OCI-LY3 (cell line): Measurements from ENCODE around the gene PAMR1.
"Not testable (repeated sequence)": the region's sequence is repeated elsewhere in the genome, so short reads cannot be mapped to it uniquely, and the experiment has no call there.

Experiments
- H2AFZ ChIP-seq: fragments of 200-600, 300-600 bp; shearing (Covaris generic); 2 replicates; pipeline ENCODE4 v1.6.0; 2014; ENCODE audit warnings: antibody characterized with exemption, low read depth, low read length
- H3K27ac ChIP-seq: fragments of 200-600, 300-600 bp; sonication (generic); 2 replicates; pipeline ENCODE4 v1.5.1; 2014; ENCODE audit warnings: mild to moderate bottlenecking, low read length, moderate library complexity, mixed read lengths
- H3K27me3 ChIP-seq: fragments of 200-600, 300-600 bp; sonication (generic); 2 replicates; pipeline ENCODE4 v1.6.1; 2014; ENCODE audit warnings: low read depth, low read length, mixed read lengths
- H3K36me3 ChIP-seq: fragments of 200-600, 300-600 bp; sonication (generic); replicated peaks from 2 replicates; pipeline ENCODE3; 2014; ENCODE audit warnings: low read depth, low read length, mixed read lengths
- H3K4me1 ChIP-seq: fragments of 300-600, 200-600 bp; sonication (generic); 2 replicates; pipeline ENCODE4 v1.6.1; 2014; ENCODE audit warnings: low read length, mixed read lengths
- H3K4me2 ChIP-seq: fragments of 200-600, 300-600 bp; sonication (generic); 2 replicates; pipeline ENCODE4 v1.6.1; 2014; ENCODE audit warnings: low read length, mixed read lengths
- H3K4me3 ChIP-seq: fragments of 300-600, 200-600 bp; sonication (generic); 2 replicates; pipeline ENCODE4 v1.5.1; 2014; ENCODE audit warnings: antibody characterized with exemption, mild to moderate bottlenecking, low read length, moderate library complexity
- H3K79me2 ChIP-seq: fragments of 300-600, 200-600 bp; shearing (Covaris generic); 2 replicates; pipeline ENCODE4 v1.6.1; 2014; ENCODE audit warnings: mild to moderate bottlenecking, low read length, mixed read lengths
- H3K9ac ChIP-seq: fragments of 300-600, 200-600 bp; shearing (Covaris generic); 2 replicates; pipeline ENCODE4 v1.6.0; 2014; ENCODE audit warnings: mild to moderate bottlenecking, low read length, moderate library complexity
- H3K9me3 ChIP-seq: fragments of 200-600, 300-600 bp; shearing (Covaris generic); 2 replicates; pipeline ENCODE4 v1.6.1; 2014; ENCODE audit warnings: low read length, mixed read lengths; ENCODE audit not compliant: insufficient read depth
- H4K20me1 ChIP-seq: fragments of 200-600, 300-600 bp; sonication (generic); 2 replicates; pipeline ENCODE4 v1.6.1; 2016; ENCODE audit warnings: low read length, mixed read lengths; ENCODE audit not compliant: insufficient read depth
- CTCF ChIP-seq: fragments of 200-600, 300-600 bp; sonication (generic); IDR thresholded peaks from 2 replicates; pipeline ENCODE4 v1.5.1; 2014; ENCODE audit warnings: antibody characterized with exemption, low read length, low read depth
- EZH2phosphoT487 ChIP-seq: fragments of 200-600 bp; shearing (Covaris generic); IDR thresholded peaks from 2 replicates; pipeline ENCODE4 v1.6.1; 2018; ENCODE audit warnings: antibody characterized with exemption, mixed run types, low read depth

Gene PAMR1

GRCh38 chr11:35548925-35549561, 23.6 kb upstream of the PAMR1 start:
- no peaks in the 10 kb centered on the region for H3K36me3 ChIP-seq
- no peaks in the 10 kb centered on the region for H4K20me1 ChIP-seq
- H3K4me1 ChIP-seq, result no peaks in the 10 kb centered on the region
- TF ChIP-seq CTCF (no peak), EZH2phosphoT487 (no peak)
- no peaks in the 10 kb centered on the region for H3K9me3 ChIP-seq
- H3K79me2 ChIP-seq, result no peaks in the 10 kb centered on the region
- H2AFZ ChIP-seq, result no peak overlapping the region
- peaks cover 51% of the 10 kb centered on the region for H3K27me3 ChIP-seq
- H3K9ac ChIP-seq, result no peak overlapping the region
- no peak overlapping the region for H3K4me3 ChIP-seq
- no peak overlapping the region for H3K27ac ChIP-seq
- H3K4me2 ChIP-seq, result no peak overlapping the region

DNA sequence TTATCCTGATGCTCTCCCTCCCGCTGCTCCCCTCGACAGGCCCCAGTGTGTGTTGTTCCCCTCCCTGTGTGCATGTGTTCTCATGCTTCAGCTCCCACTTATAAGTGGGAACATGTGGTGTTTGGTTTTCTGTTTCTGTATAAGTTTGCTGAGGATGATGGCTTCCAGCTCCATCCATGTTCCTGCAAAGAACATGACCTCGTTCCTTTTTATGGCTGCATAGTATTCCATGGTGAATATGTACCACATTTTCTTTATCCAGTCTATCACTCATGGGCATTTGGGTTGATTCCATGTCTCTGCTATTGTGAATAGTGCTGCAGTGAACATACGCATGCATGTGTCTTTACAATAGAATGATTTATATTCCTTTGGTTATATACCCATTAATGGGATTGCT, 22.6 kb upstream of the PAMR1 start:
- H3K79me2 ChIP-seq, H2AFZ ChIP-seq, H3K4me3 ChIP-seq, H4K20me1 ChIP-seq, H3K9ac ChIP-seq, H3K4me1 ChIP-seq, H3K9me3 ChIP-seq, H3K36me3 ChIP-seq, H3K4me2 ChIP-seq, H3K27ac ChIP-seq: not testable (repeated sequence)
- peaks cover 51% of the 10 kb centered on the region for H3K27me3 ChIP-seq

GRCh38 chr11:35546317-35546716, 20.9 kb upstream of the PAMR1 start:
- H3K4me1 ChIP-seq, result no peaks in the 10 kb centered on the region
- H3K9ac ChIP-seq, result no peak overlapping the region
- TF ChIP-seq CTCF (no peak), EZH2phosphoT487 (no peak)
- no peaks in the 10 kb centered on the region for H3K79me2 ChIP-seq
- no peak overlapping the region for H3K27ac ChIP-seq
- peaks cover 36% of the 10 kb centered on the region for H3K27me3 ChIP-seq
- no peaks in the 10 kb centered on the region for H3K36me3 ChIP-seq
- H3K9me3 ChIP-seq, result no peaks in the 10 kb centered on the region
- no peak overlapping the region for H2AFZ ChIP-seq
- H3K4me3 ChIP-seq, result no peak overlapping the region
- no peak overlapping the region for H3K4me2 ChIP-seq
- H4K20me1 ChIP-seq, result no peaks in the 10 kb centered on the region

DNA sequence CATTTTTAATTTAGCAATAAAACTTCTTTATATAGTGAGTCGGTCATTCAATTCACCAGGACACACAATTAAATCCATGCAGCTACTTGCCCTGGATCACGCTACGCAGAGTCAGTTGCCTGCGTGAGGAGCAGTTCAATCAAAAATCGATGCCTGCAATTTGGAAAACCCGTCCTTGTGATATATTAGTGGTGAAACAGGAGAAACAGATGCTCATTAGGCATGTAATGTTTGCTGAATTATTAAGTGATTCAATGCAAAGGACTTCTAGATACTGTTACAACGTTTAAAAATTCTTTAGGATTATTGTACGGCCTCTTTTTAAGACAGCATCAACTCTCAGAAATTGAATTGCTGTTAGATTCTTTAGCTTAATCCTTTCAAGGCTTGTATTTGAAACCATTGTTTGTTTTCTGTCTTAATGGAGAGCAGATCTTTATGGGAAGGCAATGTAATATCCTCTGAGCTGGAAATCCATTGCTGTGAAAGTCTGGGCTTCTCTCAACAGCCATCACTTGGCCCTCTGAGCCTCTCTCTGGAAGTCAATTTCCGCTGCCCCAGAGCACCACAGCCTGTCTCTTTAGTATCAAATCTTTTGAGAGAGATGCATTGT, 20.1 kb upstream of the PAMR1 start:
- Histone ChIP-seq H3K4me2 (no peak overlapping the region), H3K9ac (no peak overlapping the region), H4K20me1 (no peaks in the 10 kb centered on the region), H3K4me1 (no peaks in the 10 kb centered on the region), H3K27ac (no peak overlapping the region), H3K9me3 (no peaks in the 10 kb centered on the region), H3K27me3 (peaks cover 29% of the 10 kb centered on the region), H2AFZ (no peak overlapping the region), H3K4me3 (no peak overlapping the region), H3K79me2 (no peaks in the 10 kb centered on the region), H3K36me3 (no peaks in the 10 kb centered on the region)
- TF ChIP-seq CTCF (no peak), EZH2phosphoT487 (no peak)
